GM12891 (cell line): ENCODE measurements around the gene MPC2.

ENCODE experiments used
- PAX5 ChIP-seq: IDR thresholded peaks from 2 replicates; pipeline ENCODE4 v1.6.1; 2011; ENCODE audit warnings: low read length, moderate library complexity, mild to moderate bottlenecking; ENCODE audit not compliant: insufficient read depth, severe bottlenecking
- POLR2A ChIP-seq: IDR thresholded peaks from 2 replicates; pipeline ENCODE4 v1.6.1; 2011; ENCODE audit warnings: low read depth, low read length, control low read depth
- POLR2AphosphoS5 ChIP-seq: IDR thresholded peaks from 2 replicates; pipeline ENCODE4 v1.6.1; 2011; ENCODE audit warnings: low read depth, low read length, control low read depth
- POU2F2 ChIP-seq: IDR thresholded peaks from 2 replicates; pipeline ENCODE4 v1.6.1; 2011; ENCODE audit warnings: low read depth, mild to moderate bottlenecking, control low read depth, low read length, moderate library complexity
- SPI1 ChIP-seq: IDR thresholded peaks from 2 replicates; pipeline ENCODE4 v1.6.1; 2011; ENCODE audit warnings: low read depth, low read length, control low read depth
- TAF1 ChIP-seq: IDR thresholded peaks from 2 replicates; pipeline ENCODE4 v1.6.1; 2011; ENCODE audit warnings: low read depth, low read length, control low read depth

GRCh38 chr1:167928457-167928852 lies 8.4 kb downstream of the MPC2 start:
- TF ChIP-seq TAF1 (no peak), POLR2AphosphoS5 (no peak), POLR2A (no peak), PAX5 (no peak), POU2F2 (no peak), SPI1 (no peak)
